ENCODE measurements around the gene PRSS23.

GRCh38 chr11:86800960-86801272 lies 574 bp downstream of the PRSS23 start:
- TF ChIP-seq CTCF (IDR thresholded peaks at IDR 0.05; ENCODE audit: poor library complexity, severe bottlenecking) = no peak
- TF ChIP-seq EP300 (conservative IDR thresholded peaks at IDR 0.05; ENCODE audit: poor library complexity, severe bottlenecking) = no peak
- no peak for TF ChIP-seq EZH2 (IDR thresholded peaks at IDR 0.05; ENCODE audit: borderline replicate concordance, insufficient read depth, low read length, poor library complexity, severe bottlenecking)
- TF ChIP-seq POLR2AphosphoS5 (IDR thresholded peaks at IDR 0.05) = no peak
- TF ChIP-seq, protein P1, sequence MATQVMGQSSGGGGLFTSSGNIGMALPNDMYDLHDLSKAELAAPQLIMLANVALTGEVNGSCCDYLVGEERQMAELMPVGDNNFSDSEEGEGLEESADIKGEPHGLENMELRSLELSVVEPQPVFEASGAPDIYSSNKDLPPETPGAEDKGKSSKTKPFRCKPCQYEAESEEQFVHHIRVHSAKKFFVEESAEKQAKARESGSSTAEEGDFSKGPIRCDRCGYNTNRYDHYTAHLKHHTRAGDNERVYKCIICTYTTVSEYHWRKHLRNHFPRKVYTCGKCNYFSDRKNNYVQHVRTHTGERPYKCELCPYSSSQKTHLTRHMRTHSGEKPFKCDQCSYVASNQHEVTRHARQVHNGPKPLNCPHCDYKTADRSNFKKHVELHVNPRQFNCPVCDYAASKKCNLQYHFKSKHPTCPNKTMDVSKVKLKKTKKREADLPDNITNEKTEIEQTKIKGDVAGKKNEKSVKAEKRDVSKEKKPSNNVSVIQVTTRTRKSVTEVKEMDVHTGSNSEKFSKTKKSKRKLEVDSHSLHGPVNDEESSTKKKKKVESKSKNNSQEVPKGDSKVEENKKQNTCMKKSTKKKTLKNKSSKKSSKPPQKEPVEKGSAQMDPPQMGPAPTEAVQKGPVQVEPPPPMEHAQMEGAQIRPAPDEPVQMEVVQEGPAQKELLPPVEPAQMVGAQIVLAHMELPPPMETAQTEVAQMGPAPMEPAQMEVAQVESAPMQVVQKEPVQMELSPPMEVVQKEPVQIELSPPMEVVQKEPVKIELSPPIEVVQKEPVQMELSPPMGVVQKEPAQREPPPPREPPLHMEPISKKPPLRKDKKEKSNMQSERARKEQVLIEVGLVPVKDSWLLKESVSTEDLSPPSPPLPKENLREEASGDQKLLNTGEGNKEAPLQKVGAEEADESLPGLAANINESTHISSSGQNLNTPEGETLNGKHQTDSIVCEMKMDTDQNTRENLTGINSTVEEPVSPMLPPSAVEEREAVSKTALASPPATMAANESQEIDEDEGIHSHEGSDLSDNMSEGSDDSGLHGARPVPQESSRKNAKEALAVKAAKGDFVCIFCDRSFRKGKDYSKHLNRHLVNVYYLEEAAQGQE (IDR thresholded peaks at IDR 0.05; ENCODE audit: borderline replicate concordance) = no peak
- TF ChIP-seq TAF1 (IDR thresholded peaks at IDR 0.05; ENCODE audit: low read depth) = no peak

Data from neural cell (in vitro differentiated cells).